Measurements from ENCODE around the gene NTHL1.

- TF ChIP-seq USF1 (IDR thresholded peaks at IDR 0.05) (peak; percentile 100), MAX (IDR thresholded peaks at IDR 0.05) (peak; percentile 58; the same call in 1 of the 2 replicates), CEBPB (IDR thresholded peaks at IDR 0.05) (no peak)
These were observed at the start of gene NTHL1, which contains the start of gene TSC2 for GRCh38 chr16:2047330-2048115.

Measured in Ishikawa (cell line).